T-helper 17 cell (primary cell): Measurements from ENCODE around the gene C1S. TPM values are rescaled to one million over a fixed set of nuclear protein-coding genes. Genes with fewer than 3 reads are reported as not detected.
"Not testable (repeated sequence)": the region's sequence is repeated elsewhere in the genome, so short reads cannot be mapped to it uniquely, and the experiment has no call there.

Source experiments
- ATAC-seq: fragments of 150-1000 bp; cut with Tn5 transposase; 2 replicates; pipeline ENCODE4 v1.10.0; 2021; ENCODE audit warnings: mild to moderate bottlenecking, moderate library complexity
- DNase-seq, 3 donors: peaks; one replicate each; pipeline versions ENCODE4 v3.0.0 to v3.0.0-alpha.2; 2020 to 2021
- H3K9me3 ChIP-seq: one replicate; pipeline ENCODE4 v1.7.0; 2013; ENCODE audit warnings: low read length, mild to moderate bottlenecking; ENCODE audit not compliant: control insufficient read depth, poor library complexity, severe bottlenecking
- H3K27ac Mint-ChIP-seq: one replicate; pipeline ENCODE4 v1.8.0; 2022; ENCODE audit warnings: mild to moderate bottlenecking, moderate library complexity, mixed read lengths
- H3K27me3 Mint-ChIP-seq: one replicate; pipeline ENCODE4 v1.8.0; 2022; ENCODE audit warnings: mixed read lengths
- H3K36me3 Mint-ChIP-seq: one replicate; pipeline ENCODE4 v1.8.0; 2022; ENCODE audit warnings: low read depth, mixed read lengths
- H3K4me1 Mint-ChIP-seq: one replicate; pipeline ENCODE4 v1.8.0; 2022; ENCODE audit warnings: mild to moderate bottlenecking, mixed read lengths
- H3K4me3 Mint-ChIP-seq: one replicate; pipeline ENCODE4 v1.8.0; 2022; ENCODE audit warnings: mild to moderate bottlenecking, moderate library complexity, mixed read lengths
- total RNA-seq, 4 donors: library from RNA in 2 of 4; stranded (reverse) in 2 of 4; gene quantifications; one replicate each; pipeline ENCODE4 v1.2.3 and lab custom pipeline; 2022 to 2026

C1S gene
- total RNA-seq (1 to 10 TPM; 2.9 to 3.0 TPM), total RNA-seq (lab: John Stamatoyannopoulos, UW) (2.1 to 3.0 reads per million in 2 donors)

GRCh38 chr12:7060353-7060954 lies at the start of gene C1S:
C1S (plus strand) TSS chr12:7060718; CDS start chr12:7061913, 1,195 bp downstream.
- ATAC-seq (no peak), DNase-seq (no peak)
- H3K9me3 ChIP-seq = no peaks in the 10 kb centered on the region
- H3K4me3 Mint-ChIP-seq = no peak within 1 kb of the TSS
- H3K27ac Mint-ChIP-seq = peak within 1 kb of the TSS; percentile 24
- no peaks in the 10 kb centered on the region for H3K36me3 Mint-ChIP-seq
- peaks cover 2% of the 10 kb centered on the region for H3K4me1 Mint-ChIP-seq
- H3K27me3 Mint-ChIP-seq = peaks cover 49% of the 10 kb centered on the region

- not testable (repeated sequence) for H3K9me3 ChIP-seq, H3K27me3 Mint-ChIP-seq, H3K4me3 Mint-ChIP-seq, ATAC-seq, H3K36me3 Mint-ChIP-seq, DNase-seq, H3K27ac Mint-ChIP-seq
- peaks cover 29% of the 10 kb centered on the region for H3K4me1 Mint-ChIP-seq
These were observed 49.1 kb upstream of the C1S start for GRCh38 chr12:7011398-7011797.

- H3K4me3 Mint-ChIP-seq = no peak overlapping the region
- no peak for DNase-seq
- H3K27ac Mint-ChIP-seq = no peak overlapping the region
- no peak for ATAC-seq
- peaks cover 7% of the 10 kb centered on the region for H3K36me3 Mint-ChIP-seq
- no peaks in the 10 kb centered on the region for H3K9me3 ChIP-seq
- H3K27me3 Mint-ChIP-seq = no peaks in the 10 kb centered on the region
- H3K4me1 Mint-ChIP-seq = peaks cover 36% of the 10 kb centered on the region
These were observed 48.4 kb upstream of the C1S start for GRCh38 chr12:7012024-7012607.

DNA sequence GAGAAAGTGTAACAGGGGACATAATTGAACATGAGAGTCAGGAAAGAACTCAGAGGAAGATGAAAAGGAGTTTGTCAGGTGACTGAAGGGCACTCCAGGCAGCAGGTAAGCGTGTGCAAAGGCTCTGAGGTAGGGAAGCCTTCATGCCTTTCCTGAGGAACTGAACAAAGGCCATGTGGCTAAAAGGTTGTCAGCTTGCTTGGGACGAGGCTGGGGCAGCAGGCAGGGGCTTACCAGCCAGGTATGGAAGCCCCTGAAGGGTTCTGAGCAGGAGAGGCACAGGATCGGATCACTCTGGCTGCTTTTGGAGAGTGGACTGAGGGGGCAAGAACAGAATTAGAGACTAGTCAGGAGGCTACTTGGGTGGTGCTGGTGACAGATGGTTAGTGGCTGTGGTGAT lies 47.4 kb upstream of the C1S start:
- Mint-ChIP-seq H3K4me1 (peaks cover 42% of the 10 kb centered on the region), H3K4me3 (no peak overlapping the region), H3K27me3 (no peaks in the 10 kb centered on the region), H3K36me3 (peaks cover 9% of the 10 kb centered on the region), H3K27ac (no peak overlapping the region)
- DNase-seq (no peak), ATAC-seq (no peak)
- H3K9me3 ChIP-seq = no peaks in the 10 kb centered on the region

DNA sequence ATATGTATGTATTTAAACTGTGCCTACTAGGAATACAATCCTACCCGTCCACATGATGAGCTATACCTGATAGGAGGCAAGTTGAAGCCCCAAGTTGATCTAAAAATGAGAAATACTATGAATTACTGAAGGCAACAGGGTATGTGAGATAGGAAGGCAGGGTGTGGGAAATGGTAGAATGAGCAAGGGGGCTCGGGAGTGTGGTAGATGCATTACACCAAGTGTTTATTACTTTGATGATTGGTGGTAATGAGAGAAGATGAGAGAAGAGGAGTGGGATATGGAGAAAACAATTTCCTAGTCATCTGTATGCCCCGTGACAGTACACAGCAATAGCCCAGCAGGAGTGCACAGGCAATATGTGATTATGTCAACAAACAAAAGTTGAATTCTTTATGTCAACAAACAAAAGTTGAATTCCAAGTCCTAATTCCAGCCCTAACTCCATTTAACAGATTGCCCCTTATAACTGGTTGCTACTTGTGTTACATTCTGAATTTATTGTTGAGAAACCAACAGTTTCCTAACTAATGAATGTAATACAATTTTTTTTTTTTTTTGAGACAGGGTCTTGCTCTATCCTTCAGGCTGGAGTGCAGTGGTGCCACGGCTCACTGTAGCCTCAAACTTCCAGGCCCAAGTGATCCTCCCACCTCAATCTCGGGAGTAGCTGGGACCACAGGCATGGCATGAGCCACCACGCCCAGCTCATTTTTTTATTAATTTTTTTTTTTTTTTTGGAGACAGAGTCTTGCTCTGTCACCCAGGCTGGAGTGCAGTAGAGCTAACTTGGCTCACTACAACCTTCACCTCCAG lies 44.8 kb upstream of the C1S start:
- Mint-ChIP-seq H3K27me3 (no peaks in the 10 kb centered on the region), H3K4me1 (peaks cover 32% of the 10 kb centered on the region), H3K4me3 (peak overlapping the region; percentile 75), H3K27ac (no peak overlapping the region), H3K36me3 (peaks cover 9% of the 10 kb centered on the region)
- DNase-seq (no peak), ATAC-seq (no peak)
- H3K9me3 ChIP-seq = no peaks in the 10 kb centered on the region

- no peaks in the 10 kb centered on the region for H3K9me3 ChIP-seq
- peak overlapping the region; percentile 99 for H3K4me3 Mint-ChIP-seq
- no peak for DNase-seq
- ATAC-seq = no peak
- peak overlapping the region; percentile 93 for H3K27ac Mint-ChIP-seq
- peaks cover 32% of the 10 kb centered on the region for H3K4me1 Mint-ChIP-seq
- H3K27me3 Mint-ChIP-seq = no peaks in the 10 kb centered on the region
- peaks cover 9% of the 10 kb centered on the region for H3K36me3 Mint-ChIP-seq
These were observed 43.5 kb upstream of the C1S start for GRCh38 chr12:7016958-7017571.

- DNase-seq (no peak), ATAC-seq (peak; percentile 5)
- peaks cover 9% of the 10 kb centered on the region for H3K36me3 Mint-ChIP-seq
- H3K9me3 ChIP-seq = no peaks in the 10 kb centered on the region
- H3K4me1 Mint-ChIP-seq = peaks cover 32% of the 10 kb centered on the region
- peak overlapping the region; percentile 99 for H3K4me3 Mint-ChIP-seq
- no peaks in the 10 kb centered on the region for H3K27me3 Mint-ChIP-seq
- H3K27ac Mint-ChIP-seq = peak overlapping the region; percentile 93
These were observed 42.6 kb upstream of the C1S start for GRCh38 chr12:7017870-7018349.

DNA sequence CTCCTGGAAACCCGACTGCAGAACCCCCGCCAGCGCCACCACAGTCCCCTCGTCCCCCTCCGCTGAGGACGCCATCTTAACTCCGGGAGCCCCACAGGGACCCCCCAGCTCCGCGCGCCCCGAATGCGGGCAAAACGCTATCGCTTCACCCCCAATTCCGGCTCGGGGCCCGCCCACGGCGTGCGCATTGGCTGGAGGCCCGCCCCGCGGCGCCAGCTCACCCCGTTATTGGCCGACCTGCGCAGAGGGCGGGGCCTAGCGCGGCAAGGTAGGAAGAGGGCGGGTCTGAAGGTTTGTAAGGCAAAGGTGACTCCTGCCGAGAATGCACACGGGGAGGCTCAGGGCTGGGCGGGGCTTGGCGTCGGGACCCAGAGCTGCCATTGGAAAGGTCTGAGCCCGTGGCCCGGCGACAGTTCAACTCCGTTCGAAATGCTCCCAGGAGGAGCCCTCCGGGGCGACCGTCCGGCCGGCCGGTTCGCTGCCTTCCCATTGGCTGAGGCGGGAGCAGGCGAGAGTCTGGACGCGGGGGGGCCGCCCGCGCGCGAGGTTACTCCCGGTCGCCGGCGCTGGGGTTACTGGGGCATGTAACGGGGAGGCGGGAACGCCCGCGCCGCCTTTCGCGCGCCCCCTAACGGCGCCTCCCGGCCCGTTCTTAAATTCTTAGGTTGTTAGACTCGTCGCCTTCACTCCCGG lies 42.0 kb upstream of the C1S start, which contains the start of gene LPCAT3:
Gene LPCAT3 (minus strand): TSS at position 127 of the 693 bp plus-strand sequence. CDS start 52 bp downstream, at position 75.
- H3K27ac Mint-ChIP-seq = peak within 1 kb of the TSS; percentile 93
- no peaks in the 10 kb centered on the region for H3K9me3 ChIP-seq
- ATAC-seq = peak; percentile 97
- H3K4me1 Mint-ChIP-seq = peaks cover 28% of the 10 kb centered on the region
- H3K36me3 Mint-ChIP-seq = peaks cover 6% of the 10 kb centered on the region
- H3K27me3 Mint-ChIP-seq = no peaks in the 10 kb centered on the region
- DNase-seq = peak; percentile 96 to 98 (median 97)
- peak within 1 kb of the TSS; percentile 99 for H3K4me3 Mint-ChIP-seq

- Mint-ChIP-seq H3K4me3 (peak overlapping the region; percentile 99), H3K27ac (peak overlapping the region; percentile 93), H3K36me3 (peaks cover 2% of the 10 kb centered on the region), H3K27me3 (peaks cover 3% of the 10 kb centered on the region), H3K4me1 (peaks cover 22% of the 10 kb centered on the region)
- ATAC-seq (no peak), DNase-seq (no peak)
- no peaks in the 10 kb centered on the region for H3K9me3 ChIP-seq
These were observed 41.4 kb upstream of the C1S start for GRCh38 chr12:7019043-7019569.

DNA sequence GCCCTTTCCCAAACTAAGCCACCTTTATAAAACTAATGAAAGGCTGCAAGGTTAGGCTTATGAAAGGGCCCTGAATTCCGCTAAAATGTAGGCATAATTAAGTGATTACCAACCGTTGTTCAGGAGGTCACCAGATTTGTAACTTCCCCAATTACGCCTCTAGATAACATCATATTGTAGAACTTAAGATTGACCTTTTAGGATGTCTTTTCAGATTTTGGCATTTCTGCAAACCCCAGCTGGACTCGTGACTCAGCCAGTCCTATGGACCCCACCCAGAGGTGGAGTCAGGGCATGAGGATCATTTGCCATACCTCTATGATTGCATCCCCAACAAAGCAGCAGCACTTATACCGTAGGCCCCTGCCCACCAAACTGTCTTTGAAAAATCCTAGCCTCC lies 38.6 kb upstream of the C1S start:
- Mint-ChIP-seq H3K27me3 (peaks cover 4% of the 10 kb centered on the region), H3K27ac (no peak overlapping the region), H3K36me3 (peaks cover 2% of the 10 kb centered on the region), H3K4me1 (peaks cover 10% of the 10 kb centered on the region), H3K4me3 (no peak overlapping the region)
- H3K9me3 ChIP-seq = no peaks in the 10 kb centered on the region
- ATAC-seq (no peak), DNase-seq (no peak)

DNA sequence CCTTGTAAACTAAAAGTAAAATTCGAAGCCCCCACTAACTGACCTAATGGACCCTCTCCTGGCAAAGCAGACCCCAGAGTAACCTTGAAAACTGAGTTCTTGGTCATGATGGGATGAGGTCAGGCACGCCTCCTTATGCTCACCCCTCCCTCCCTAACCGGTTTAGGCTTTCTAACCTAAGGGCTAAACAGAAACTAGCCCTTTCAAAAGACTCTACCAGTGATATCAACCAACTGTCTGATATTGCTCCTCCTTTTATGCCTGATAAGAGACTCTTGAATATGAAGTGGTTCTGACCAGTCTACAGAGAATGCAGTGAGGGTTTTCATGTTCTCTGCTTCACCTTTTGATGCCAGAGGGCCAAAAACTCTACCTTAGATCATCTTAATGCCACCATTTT lies 37.4 kb upstream of the C1S start:
- peaks cover 4% of the 10 kb centered on the region for H3K27me3 Mint-ChIP-seq
- no peak overlapping the region for H3K27ac Mint-ChIP-seq
- H3K36me3 Mint-ChIP-seq = no peaks in the 10 kb centered on the region
- H3K4me1 Mint-ChIP-seq = no peaks in the 10 kb centered on the region
- no peak for DNase-seq
- H3K9me3 ChIP-seq = no peaks in the 10 kb centered on the region
- no peak overlapping the region for H3K4me3 Mint-ChIP-seq
- no peak for ATAC-seq

DNA sequence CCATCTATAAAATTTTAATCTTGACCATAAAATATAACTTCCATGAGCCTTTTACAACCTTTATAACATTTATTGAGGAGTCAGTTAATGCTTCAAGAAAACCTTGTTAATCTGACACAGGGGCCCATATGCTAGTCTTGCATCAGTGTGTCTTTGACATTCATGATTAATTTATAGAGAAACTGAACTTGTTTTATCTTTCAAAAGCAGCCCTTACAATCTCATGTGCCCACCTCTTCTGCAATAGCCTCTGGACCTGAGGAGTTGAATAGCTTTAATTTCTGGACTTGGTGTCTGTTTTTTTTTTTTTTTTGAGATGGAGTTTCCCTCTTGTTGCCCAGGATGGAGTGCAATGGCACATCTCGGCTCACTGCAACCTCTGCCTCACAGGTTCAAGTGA lies 33.7 kb upstream of the C1S start:
- no peaks in the 10 kb centered on the region for H3K36me3 Mint-ChIP-seq
- no peak overlapping the region for H3K27ac Mint-ChIP-seq
- H3K4me1 Mint-ChIP-seq = no peaks in the 10 kb centered on the region
- DNase-seq (no peak), ATAC-seq (no peak)
- peaks cover 4% of the 10 kb centered on the region for H3K27me3 Mint-ChIP-seq
- no peak overlapping the region for H3K4me3 Mint-ChIP-seq
- H3K9me3 ChIP-seq = no peaks in the 10 kb centered on the region
